Pancreas (tissue), 10 donors: ENCODE data around the gene CDH12. TPM values are rescaled to one million over a fixed set of nuclear protein-coding genes. Genes with fewer than 3 reads are reported as not detected.
A peak's percentile ranks its signal among the peaks of the same experiment; 100 is the strongest.
"Not testable (repeated sequence)": the region's sequence is repeated elsewhere in the genome, so short reads cannot be mapped to it uniquely, and the experiment has no call there.

ENCODE experiments used
- ATAC-seq, 4 donors: fragments of 200-7000 bp; cut with Tn5 transposase; one replicate each; pipeline versions ENCODE4 v1.8.0 to v1.9.1; 2020; ENCODE audit warnings: mild to moderate bottlenecking in 4 of 4, moderate library complexity in 4 of 4
- DNase-seq, 6 donors: peaks; one replicate each; pipeline ENCODE4 v3.0.0-alpha.2; 2020
- FAIRE-seq: peaks from 2 replicates; lab custom pipeline; 2012; peaks lifted over from hg19 to GRCh38; lab: Jason Lieb, UNC
- H3K27ac ChIP-seq, 4 donors: fragments of 200-600 bp; sonication (generic); 1 replicate in 3 of 4; 2 replicates in 1 of 4; pipeline versions ENCODE4 v1.5.0 to v1.8.0; 2020
- H3K27me3 ChIP-seq, 4 donors: fragments of 200-600 bp; one replicate each; pipeline ENCODE4 v1.8.0; 2021
- H3K36me3 ChIP-seq, 3 donors: fragments of 200-600 bp; sonication (generic) in 1 of 3; one replicate each; pipeline versions ENCODE4 v1.5.0 to v1.8.0; 2020 to 2021
- H3K4me1 ChIP-seq, 3 donors: fragments of 200-600 bp; one replicate each; pipeline ENCODE4 v1.8.0; 2021
- H3K4me3 ChIP-seq, 4 donors: fragments of 200-600 bp; sonication (generic) in 2 of 4; one replicate each; pipeline versions ENCODE4 v1.5.0 to v1.8.0; 2020 to 2021
- H3K9me3 ChIP-seq, 4 donors: fragments of 200-600 bp; one replicate each; pipeline ENCODE4 v1.8.0; 2021
- WGBS, 2 donors: extraction: QIAGEN DNeasy Blood & Tissue Kit; methylation state at CpG; one replicate each; pipeline ENCODE4 v1.1.7; 2013; 5-methylcytosine and 5-hydroxymethylcytosine counted together
- intact Hi-C, 3 donors: fragments of 100-400 bp; cut with DNase I; formaldehyde crosslinking; loops; one replicate each; pipeline versions ENCODE4 v1.11.1 to v1.14.2; 2022
- polyA plus RNA-seq, 2 donors: library from polyadenylated mRNA; stranded (reverse); fragments of 200-250 nt; gene quantifications; one replicate each; pipeline ENCODE4 v1.2.3, GENCODE V29; 2013
- total RNA-seq, 6 donors: library from RNA; stranded (reverse); fragmentation: NEBNext Ultra II Directional in 4 of 6; extraction: Animal tissue kit (Norgen Biotek cat#: 25700) in 4 of 6; gene quantifications; one replicate each; pipeline versions ENCODE4 v1.2.1 to v1.2.4, GENCODE V29; 2021 to 2023
- donor health status: healthy with polysubstance abuse.
- donor health status: DM: no; HTN: no; CAD: no; lungs with moderate emphysema.
- donor health status: DM: no; HTN: no; CAD: no.
- donor health status: control.
- donor health status: control.
- donor health status: Bipolar disorder and iron deficiency.
- donor health status: DM: yes; HTN: yes; CAD: no.
- donor health status: DM: no; HTN: no; CAD: no.
- donor health status: DM: no; HTN: no; CAD: no.
- donor health status: DM: yes; HTN: yes; CAD: no.

CDH12 gene
- total and polyA plus RNA-seq, 8 donors = 0.12 to 0.31 (median 0.17) TPM; not detected in 4

DNA sequence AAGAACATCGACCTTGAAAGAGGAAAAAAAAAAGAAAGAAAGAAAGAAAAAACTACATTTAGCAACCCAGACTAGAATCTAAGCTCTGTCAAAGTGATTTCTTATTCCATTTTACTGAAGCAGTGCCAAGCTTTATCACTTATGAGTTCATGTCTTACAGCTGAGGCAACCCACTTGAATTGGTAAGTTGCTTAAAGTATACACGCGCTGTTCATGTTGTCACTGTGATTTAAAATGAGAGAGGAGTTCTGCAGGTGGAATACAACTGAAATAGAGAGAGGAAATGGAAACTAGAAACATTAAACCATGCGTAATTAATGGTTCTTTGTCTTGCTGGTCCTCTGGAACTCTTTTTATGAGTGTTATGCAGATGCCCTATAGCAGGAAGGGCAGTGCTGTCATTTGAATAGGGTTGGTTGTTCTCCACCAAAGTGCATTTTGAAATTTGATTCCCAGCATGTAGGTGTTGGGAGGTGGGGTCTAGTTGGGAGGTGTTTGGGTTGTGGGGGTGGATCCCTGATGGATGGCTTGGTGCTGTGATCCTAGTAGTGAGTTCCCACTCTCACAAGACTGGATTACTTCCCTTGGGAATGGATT lies 665.4 kb downstream of the CDH12 start:
- WGBS, 2 donors = 60 to 71% methylated on average over 3 of the region's 4 CpGs

DNA sequence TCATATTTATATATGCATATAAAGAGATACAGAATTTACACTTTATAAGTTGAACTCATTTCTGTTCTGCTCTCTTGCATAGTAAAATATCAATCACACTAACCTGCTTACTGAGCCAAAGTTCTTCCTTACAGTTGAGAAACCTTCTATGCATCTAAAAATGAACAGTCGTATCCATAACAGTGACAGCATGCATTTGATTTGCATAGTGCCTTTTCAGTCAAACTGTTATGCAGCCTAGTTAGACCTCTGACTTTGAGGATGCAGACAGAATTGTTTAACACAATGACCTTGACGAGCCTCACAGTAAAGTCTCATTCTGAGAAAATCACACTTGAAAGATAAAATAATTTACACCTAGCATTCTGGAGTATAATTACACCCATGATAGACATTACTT lies 683.9 kb downstream of the CDH12 start:
- H3K27me3 ChIP-seq, H3K27ac ChIP-seq, FAIRE-seq, H3K36me3 ChIP-seq, H3K9me3 ChIP-seq, H3K4me1 ChIP-seq, H3K4me3 ChIP-seq, intact Hi-C loops, DNase-seq, ATAC-seq: not testable (repeated sequence)
- 26 to 37% methylated on average over 2 of the region's 2 CpGs for WGBS, 2 donors

More for the DNA sequence above, 665.4 kb downstream of the CDH12 start:
- DNase-seq, intact Hi-C loops, H3K27me3 ChIP-seq, H3K9me3 ChIP-seq, H3K4me3 ChIP-seq, H3K27ac ChIP-seq, H3K4me1 ChIP-seq, ATAC-seq, FAIRE-seq, H3K36me3 ChIP-seq: not testable (repeated sequence)

DNA sequence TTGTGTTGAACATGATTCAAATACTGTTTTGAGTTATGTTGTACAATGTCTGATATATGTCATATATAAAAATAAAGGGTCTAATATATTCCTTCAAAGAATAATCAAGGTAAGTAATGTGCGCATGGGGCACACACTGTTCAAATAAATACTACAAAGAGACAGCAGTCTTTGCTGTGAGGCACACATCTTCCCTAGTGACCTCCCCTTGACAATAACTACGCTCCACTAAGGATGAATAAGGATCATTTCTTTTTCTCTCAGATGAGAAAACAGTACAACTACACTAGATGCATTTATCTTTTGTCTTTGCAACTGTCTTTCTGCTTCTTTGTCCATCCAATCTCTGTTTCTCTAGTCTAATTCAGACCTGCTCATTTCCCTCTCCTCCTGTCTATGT lies 684.4 kb downstream of the CDH12 start:
- intact Hi-C loops, H3K36me3 ChIP-seq, H3K4me3 ChIP-seq, H3K9me3 ChIP-seq, ATAC-seq, H3K4me1 ChIP-seq, H3K27me3 ChIP-seq, H3K27ac ChIP-seq, DNase-seq, FAIRE-seq: not testable (repeated sequence)
- WGBS, 2 donors = no CpG with 5 or more reads among the region's 2 CpGs

DNA sequence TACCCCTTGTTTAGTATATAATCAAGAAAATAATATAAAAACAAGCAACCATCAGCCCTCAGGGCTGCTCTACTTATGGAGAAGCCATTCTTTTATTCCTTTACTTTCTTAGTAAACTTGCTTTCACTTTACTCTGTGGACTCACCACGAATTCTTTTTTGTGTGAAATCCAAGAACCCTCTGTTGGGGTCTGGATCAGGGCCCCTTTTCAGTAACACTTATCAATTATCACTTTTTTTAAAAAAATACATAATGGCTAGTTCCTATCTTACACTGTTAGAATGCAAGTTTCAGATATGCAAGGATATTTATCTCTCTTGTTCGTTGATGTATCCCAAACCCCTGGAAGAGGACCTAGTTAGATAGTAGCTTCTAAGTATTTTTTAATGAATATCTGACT lies 687.2 kb downstream of the CDH12 start:
- H3K4me1 ChIP-seq, H3K27ac ChIP-seq, H3K4me3 ChIP-seq, H3K27me3 ChIP-seq, H3K9me3 ChIP-seq, intact Hi-C loops, FAIRE-seq, H3K36me3 ChIP-seq, ATAC-seq, DNase-seq: not testable (repeated sequence)
- 46% methylated on average over 2 of the region's 2 CpGs for WGBS, 2 donors

DNA sequence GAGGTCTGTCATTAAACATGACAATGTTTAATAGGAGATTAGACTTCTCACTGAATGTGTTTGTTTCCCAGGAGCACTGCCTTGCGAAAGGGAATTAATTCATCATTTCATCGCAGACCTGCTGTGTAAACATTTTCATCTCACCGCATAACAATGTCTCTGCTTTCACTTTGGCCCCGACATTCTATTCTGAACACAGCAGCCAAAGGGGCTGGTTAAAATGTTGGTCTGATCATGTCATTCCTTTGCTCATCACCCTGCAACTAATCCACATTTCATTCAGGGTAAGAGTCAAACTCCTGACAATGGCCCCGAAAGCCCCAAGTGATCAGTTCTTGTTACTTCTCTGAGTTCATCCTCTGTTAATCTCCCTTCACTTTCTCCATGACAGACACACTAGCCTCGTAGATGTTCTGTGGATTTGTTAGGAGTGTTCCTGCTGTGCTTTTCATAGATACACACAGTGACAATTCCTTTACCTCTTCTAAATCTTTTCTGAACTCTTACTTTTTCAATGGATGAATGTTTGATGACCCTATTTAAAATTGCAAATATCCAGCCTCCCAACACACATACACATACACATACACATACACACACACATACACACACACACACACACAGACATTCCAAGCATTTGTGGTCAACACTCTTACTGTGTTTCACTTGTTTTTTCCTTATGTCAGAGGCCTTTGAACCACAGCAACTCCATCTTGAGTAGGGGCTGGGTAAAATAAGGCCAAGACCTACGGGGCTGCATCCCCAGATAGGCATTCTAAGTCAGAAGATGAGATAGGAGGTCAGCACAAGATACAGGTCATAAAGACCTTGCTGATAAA lies 688.0 kb downstream of the CDH12 start:
- H3K27ac ChIP-seq, H3K9me3 ChIP-seq, H3K4me1 ChIP-seq, intact Hi-C loops, FAIRE-seq, H3K4me3 ChIP-seq, H3K36me3 ChIP-seq, H3K27me3 ChIP-seq, DNase-seq: not testable (repeated sequence)
- WGBS, 2 donors = 25 to 38% methylated on average over 4 of the region's 7 CpGs
- peak in 2 of 4 donors; percentile 40 to 41 for ATAC-seq

DNA sequence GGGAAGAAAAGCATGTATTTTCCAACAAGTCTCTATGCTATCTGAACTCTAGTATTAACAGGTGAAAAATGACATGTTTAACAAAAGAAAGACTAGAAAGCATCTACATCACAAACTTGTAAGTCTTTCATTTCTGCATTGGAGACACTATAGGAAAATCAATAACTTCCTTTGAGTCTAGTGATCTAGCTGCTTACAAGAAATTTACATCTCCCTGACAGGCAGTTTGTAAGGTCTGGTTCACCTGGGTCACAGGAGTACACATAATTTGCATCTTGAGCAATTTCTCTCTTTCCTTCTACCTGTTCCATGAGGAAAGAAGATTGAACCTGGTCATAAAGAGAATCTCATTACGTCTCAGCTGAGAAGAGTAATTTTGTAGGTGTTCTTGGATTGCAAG lies 696.2 kb downstream of the CDH12 start:
- DNase-seq, H3K4me1 ChIP-seq, H3K4me3 ChIP-seq, H3K36me3 ChIP-seq, intact Hi-C loops, H3K27me3 ChIP-seq, ATAC-seq, H3K27ac ChIP-seq, H3K9me3 ChIP-seq: not testable (repeated sequence)
- WGBS, 2 donors = no CpG with 5 or more reads among the region's 1 CpG
- FAIRE-seq = peak; percentile 85

DNA sequence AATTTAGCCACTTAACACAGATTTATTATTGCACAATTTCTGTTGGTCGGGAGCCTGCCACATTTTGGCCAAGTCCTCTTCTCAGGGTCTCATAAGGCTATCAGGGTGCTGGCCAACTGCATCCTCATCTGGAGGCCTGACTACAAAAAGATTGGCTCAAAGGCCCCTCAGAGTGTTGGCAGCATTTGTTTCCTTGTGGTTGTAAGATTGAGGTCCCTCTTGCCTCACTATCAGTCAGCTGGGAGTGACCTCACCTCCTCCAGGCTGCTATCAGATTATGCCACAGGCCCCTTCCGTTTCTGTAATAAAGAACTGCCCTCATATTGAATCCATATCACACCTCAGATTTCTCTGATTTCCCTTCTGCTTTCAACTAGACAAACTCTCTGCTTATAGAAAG lies 698.4 kb downstream of the CDH12 start:
- H3K4me1 ChIP-seq, H3K4me3 ChIP-seq, intact Hi-C loops, H3K36me3 ChIP-seq, H3K9me3 ChIP-seq, H3K27me3 ChIP-seq, FAIRE-seq, DNase-seq, H3K27ac ChIP-seq, ATAC-seq: not testable (repeated sequence)
- WGBS, 2 donors = 35 to 59% methylated on average over 2 of the region's 2 CpGs

DNA sequence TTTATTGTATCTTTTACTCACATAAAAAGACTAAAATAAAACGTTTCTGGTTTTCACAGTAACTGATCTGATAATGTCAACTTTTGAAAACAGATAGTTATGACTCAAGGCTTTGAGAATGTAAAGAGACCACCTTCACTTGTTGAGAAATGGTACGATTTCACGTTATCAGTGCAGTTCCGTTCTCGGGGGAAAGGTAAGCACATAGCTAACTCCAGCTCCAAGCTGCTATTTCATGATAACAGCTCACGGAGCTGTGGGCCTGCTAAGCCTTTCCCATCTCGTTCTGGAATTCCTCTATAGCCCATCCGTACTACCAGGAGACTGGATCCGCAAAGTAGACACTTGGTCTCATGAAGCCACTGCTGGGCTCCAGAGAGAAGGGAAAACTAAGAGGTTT lies 701.3 kb downstream of the CDH12 start:
- ATAC-seq, intact Hi-C loops, H3K4me3 ChIP-seq, H3K27ac ChIP-seq, DNase-seq, H3K4me1 ChIP-seq, H3K27me3 ChIP-seq, FAIRE-seq, H3K9me3 ChIP-seq, H3K36me3 ChIP-seq: not testable (repeated sequence)
- 27 to 29% methylated on average over 9 of the region's 9 CpGs for WGBS, 2 donors

DNA sequence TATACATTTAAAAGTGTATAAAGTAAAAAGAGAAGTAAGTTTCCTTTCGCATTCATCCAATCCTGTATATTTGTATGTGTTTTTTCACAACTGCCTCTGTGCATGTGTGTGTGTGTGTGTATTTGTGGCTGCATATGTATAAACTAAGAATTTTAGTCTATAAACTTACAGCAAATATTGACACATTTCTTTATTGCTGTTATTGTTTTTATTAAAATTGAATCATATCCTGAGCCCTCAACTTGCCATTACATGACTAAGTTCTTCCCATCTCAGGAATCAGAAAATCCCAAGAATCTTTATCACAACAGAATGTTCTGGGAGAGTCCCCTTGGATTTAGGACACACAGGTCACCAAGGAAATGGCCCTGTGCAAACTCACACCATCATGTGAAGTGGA lies 712.7 kb downstream of the CDH12 start:
- DNase-seq, intact Hi-C loops, ATAC-seq, H3K4me1 ChIP-seq, H3K4me3 ChIP-seq, H3K36me3 ChIP-seq, H3K27ac ChIP-seq, FAIRE-seq, H3K27me3 ChIP-seq, H3K9me3 ChIP-seq: not testable (repeated sequence)
- 69 to 100% methylated on average over 1 of the region's 1 CpG for whole genome bisulfite sequencing, 2 donors

DNA sequence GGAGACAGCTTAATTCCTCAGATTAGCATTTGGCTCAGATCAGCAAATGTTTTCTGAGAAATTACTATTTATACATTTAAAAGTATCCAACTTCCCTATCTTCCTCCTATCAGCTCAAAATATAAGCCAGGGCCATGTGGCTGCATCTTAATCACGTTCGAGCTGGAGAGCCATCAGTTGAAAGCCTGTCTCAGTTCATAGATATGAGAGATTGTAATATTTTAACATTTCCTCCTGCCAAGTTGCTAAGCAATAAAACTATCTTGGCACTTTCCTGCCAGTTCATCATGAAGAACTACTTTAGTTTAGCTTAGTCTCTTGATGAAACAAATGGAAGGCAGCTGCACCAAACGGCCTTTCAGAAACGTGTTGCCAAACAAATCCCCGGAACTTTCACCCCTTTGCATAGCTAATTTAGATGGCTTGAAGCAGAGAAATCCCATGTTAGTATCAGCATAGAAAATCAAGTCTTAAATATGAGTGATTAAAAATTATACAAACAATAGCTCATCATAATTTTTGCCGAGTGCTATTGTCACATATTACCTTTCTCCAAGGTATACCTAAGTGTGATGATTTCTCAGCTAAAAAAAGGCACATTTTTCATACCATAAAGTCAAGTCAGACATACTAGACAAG lies 713.4 kb downstream of the CDH12 start:
- H3K27me3 ChIP-seq, intact Hi-C loops, DNase-seq, H3K36me3 ChIP-seq, ATAC-seq, FAIRE-seq, H3K27ac ChIP-seq, H3K4me1 ChIP-seq, H3K9me3 ChIP-seq, H3K4me3 ChIP-seq: not testable (repeated sequence)
- WGBS, 2 donors = 37 to 42% methylated on average over 6 of the region's 6 CpGs
